Measurements from ENCODE around the gene ANGPTL4.
"Not testable (repeated sequence)": the region's sequence is repeated elsewhere in the genome, so short reads cannot be mapped to it uniquely, and the experiment has no call there.

GRCh38 chr19:8379156-8379891 is 15.4 kb downstream of the ANGPTL4 start:
- TF ChIP-seq, protein P1, sequence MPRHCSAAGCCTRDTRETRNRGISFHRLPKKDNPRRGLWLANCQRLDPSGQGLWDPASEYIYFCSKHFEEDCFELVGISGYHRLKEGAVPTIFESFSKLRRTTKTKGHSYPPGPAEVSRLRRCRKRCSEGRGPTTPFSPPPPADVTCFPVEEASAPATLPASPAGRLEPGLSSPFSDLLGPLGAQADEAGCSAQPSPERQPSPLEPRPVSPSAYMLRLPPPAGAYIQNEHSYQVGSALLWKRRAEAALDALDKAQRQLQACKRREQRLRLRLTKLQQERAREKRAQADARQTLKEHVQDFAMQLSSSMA (CRISPR knock-in tag; IDR thresholded peaks at IDR 0.05), result not testable (repeated sequence)
- not testable (repeated sequence) for TF ChIP-seq MEIS2 (CRISPR knock-in tag; IDR thresholded peaks at IDR 0.05); ZNF143 (CRISPR knock-in tag; IDR thresholded peaks at IDR 0.05); HNRNPLL (IDR thresholded peaks at IDR 0.05; ENCODE audit: low read depth, low read length, poor library complexity, severe bottlenecking)
